GM19025 (cell line): ENCODE measurements around the gene ENOX2.
"Not testable (repeated sequence)": the region's sequence is repeated elsewhere in the genome, so short reads cannot be mapped to it uniquely, and the experiment has no call there.

Experiments used
- ATAC-seq: cut with Tn5 transposase; IDR thresholded peaks from one replicate; pipeline ENCODE4 v1.9.1; 2021; ENCODE audit warnings: mild to moderate bottlenecking, low read depth, moderate library complexity; ENCODE audit not compliant: unreplicated experiment

ENOX2 gene

DNA sequence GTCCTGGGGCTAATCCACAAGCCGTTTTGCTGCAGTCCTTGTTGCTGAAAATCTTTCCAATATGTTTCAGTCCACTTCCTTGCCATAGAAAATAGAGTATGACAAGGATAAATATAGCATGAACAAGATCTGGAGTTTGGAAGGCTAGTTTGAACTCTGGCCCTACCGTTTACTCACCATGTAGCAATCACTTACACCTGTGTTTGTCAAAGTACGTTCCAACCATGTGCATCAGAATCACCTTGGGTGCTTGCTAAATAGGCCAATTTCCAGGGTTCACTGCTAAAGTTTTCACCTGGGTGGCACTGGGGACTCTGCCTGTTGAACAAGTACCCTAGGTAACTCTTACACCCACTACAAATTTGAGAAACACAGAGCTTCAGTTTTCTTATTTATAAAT lies 188.9 kb downstream of the ENOX2 start:
- ATAC-seq, result no peak

DNA sequence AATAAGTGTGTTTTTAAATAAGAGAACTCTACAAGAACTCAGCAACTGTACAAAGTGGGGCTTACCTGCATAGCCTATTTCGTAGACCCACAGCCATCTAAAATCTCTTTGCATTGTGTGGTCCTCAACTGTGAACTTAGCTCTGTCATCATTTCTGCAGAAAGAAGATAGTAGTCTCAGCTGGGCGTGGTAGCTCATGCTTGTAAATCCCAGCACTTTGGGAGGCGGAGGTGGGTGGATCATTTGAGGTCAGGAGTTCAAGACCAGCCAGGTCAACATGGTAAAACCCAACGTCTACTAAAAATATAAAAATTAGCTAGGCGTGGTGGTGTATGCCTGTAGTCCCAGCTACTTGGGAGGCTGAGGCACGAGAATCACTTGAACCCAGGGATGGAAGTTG lies 193.8 kb downstream of the ENOX2 start:
- not testable (repeated sequence) for ATAC-seq

DNA sequence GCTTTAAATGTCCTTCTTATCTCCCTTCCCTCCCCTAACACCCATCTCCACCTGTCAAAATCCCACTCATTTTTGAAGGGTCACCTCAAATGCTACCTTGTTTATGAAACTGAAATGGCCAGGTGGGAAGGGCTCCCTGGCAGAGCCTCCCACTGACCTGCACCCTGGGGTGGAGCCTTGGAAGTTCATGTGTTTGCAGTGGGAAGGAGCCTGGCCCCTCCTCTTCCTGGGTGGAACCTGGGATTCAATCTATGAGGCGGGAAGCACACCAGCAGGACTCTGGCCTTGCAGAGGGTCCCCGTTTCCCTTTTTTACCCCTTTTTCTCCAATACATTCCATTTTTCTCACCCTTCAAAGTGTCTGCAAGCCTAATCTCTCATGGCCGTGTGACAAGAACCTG lies 197.4 kb downstream of the ENOX2 start:
- ATAC-seq, result no peak

DNA sequence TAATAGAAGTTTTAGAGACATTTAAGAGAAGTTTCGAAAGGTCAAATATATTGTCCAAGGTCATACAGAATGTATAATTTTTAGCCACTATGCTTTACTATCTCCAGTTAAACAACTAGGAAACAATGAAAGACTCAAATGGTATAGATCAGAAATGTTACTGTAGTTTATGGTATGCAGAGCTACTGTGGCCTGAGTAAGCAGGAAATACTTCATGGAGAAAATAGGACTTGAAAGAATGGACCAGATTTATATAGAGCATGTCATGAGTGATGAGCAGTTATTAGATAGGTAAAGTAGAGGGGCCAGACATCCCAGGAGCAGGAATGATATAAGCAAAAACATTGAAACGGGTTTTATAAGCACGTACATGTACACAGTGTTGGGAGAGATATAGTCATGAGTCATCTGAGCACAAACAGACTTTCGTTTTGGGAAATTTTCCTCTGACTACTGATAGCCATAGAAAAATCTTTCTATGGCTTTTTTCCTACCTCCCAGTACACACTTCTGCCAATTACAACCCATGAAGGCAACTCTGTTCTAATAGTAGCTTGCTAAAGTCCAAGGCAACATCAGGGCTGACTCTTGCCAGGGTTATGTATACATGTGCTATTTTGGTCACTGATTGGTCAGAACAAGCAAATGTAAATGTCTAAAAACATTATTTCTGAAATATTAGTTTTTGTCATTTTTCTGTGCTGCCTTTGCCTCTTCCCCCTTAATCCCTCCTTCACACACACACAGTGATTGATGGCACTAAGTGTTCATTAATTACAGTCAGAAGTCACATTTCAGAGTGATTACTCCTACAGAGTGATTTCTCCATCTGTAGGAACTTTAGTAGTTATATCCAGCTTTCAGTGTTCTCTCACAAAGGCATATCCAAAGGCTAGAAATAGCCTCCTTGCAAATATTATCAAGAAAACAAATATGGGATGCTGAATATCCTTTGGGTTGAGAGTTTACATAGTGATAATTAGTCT lies 198.7 kb downstream of the ENOX2 start:
- no peak for ATAC-seq

DNA sequence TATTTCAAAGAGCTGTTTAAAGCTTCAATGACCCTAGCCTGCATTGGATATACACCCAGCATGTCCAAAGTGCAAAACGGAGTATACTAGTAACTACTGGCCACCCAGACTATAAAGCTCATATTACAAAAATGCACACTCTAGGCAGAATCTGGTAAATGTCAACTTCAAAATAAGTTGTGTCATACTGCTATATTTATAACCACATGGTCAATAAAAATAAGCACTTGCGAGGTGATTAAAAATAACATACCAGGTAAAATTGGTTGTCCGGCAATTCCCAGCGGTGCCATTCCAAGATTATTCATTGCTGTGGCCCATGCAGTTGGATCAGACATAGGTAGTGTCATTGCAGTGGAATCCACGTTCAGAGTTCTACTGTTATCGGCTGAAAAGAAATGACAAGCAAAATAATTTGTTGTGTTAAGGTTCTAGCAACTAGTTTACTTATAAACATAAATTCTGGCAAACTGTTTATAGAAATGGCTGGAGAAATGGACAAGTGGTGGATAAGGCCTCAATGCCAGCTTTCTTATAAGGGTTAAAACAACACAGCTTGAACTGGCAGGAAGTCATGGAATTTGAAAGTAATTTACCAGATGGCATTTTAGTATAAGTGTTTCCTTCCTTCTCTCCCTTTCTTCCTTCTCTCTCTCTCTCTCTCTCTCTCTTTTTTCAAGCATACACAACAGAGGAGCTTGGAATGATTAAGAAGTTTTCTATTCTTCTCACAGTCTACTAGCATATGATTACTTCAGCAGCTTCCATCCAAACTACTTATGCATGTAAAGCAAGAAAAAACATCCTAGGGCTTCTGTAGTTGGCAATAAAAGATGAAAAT lies 199.9 kb downstream of the ENOX2 start:
- no peak for ATAC-seq

DNA sequence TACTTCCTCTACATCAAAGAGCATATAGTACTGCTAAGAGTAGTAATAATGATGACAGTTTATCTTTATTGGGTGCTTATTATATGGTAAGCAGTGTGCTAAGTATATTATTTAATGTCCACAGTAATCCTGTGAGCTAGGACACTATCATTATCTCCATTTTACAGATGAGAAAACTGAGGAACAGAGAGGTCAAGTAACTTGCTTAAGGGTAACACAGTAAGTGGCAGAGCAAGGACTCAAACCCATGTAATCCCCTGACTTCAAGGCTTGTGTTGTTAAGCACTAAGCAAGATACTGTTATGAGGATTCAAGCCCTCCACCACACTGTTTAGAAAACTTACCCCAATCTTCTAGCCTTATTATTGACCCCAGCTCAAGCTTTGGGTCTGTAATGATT lies 202.4 kb downstream of the ENOX2 start:
- no peak for ATAC-seq

DNA sequence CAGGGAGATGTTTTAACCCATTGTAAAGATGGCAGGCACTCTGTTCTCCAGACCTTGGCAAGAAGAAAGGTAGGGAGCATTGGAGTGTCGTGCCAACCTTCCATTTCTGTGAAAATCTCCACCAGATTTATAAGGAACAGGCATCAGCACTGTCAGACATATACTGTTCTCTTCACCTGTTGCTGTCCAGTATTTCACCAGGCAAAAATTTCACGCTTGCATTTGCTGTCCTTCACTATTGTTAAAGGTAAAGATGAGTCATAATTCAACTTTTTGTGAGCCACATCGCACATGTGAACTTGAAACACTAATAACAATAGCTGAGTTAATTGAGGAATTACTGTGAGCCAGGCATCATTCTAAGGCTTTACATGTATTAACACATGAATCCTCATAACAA lies 203.4 kb downstream of the ENOX2 start:
- ATAC-seq, result no peak

DNA sequence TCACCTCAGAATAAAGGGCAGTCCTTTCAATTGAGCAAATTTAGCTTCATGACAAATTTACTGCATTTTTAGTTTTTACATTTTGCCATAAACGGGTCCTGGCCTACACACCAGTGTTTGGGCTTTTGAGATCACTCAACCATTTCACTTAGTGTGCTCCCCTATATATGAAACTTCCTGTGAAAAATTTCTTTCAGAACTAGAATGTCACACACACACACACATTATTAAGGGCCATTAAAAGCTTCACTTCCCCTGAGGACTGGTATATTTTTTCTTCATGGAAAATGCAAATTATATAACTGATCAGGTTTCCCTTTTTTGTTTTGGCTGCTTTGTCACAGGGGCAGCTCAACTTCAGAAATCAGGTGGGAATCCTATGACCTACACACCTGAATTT lies 206.5 kb downstream of the ENOX2 start:
- ATAC-seq, result no peak

DNA sequence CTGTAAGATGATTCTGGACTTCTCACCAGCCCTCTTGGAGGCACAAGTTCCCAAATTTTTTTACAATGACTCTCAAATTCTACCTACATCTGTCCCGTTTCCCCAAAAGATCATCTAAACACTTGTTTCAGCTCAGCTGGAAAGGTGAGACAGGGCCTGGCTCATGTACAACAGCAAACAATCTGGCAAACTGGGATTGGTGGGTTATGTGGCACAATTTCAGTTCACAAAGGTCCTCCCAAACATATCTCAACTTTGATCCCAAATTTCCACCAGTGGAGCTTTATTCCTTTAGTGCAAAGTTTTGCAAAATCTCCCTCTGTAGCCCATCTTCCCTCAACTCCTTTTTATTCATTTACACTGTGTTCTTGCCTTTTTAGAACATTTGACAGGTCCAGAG lies 207.1 kb downstream of the ENOX2 start:
- ATAC-seq, result no peak

DNA sequence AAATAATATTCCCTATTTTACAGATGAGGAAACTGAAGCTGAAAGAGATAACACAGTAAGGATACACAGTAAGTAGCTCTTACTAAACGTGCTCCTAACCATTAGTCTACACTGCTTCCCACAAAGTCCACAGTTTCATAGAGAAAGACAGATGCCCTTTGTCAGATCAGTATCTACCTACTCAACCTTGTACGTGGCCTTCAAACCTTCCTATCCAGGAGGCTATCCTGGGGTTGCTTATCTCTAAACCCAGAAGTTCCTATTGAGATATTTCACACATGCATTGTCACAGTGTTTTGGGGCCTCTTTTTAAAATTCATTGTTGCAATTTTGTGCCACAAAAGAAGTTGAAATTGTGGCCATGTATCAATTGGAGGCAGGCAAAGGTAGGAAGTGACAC lies 208.0 kb downstream of the ENOX2 start:
- no peak for ATAC-seq

DNA sequence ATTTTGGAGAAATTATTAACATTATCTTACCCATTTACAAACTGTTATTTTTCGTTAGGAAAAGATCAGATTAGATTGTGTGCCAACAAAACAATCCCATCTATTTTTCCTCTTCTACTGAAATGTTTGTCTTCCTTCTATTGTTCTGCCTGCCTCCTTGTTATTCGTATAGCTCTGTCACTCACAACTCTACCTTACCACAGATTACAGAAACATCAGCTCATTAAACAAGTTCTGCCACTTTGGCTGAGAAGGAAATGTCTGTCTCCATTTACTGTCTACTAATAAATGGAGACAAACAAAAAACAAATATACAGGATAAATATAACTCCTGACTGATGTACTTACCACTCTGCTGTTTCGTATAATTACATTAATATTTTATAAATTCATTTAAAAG lies 211.4 kb downstream of the ENOX2 start:
- ATAC-seq, result no peak

DNA sequence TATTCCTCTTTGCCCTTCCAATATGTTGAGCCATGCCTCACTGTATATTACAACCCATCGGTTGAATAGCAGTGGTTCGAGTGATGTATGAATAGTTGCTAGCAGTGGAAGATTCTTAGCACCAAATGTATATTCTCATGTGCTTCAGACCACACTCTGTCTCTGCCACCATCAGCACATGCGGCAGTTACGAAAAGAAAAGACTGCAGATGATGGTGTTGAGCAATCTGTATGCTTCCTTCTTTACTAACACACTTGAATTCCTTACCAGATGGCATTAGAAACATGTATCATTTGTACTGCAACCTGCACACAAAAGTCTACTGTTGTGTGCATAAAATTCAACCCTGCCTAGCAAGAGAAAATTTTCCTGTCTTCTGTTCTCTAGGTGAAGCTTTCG lies 214.6 kb downstream of the ENOX2 start:
- no peak for ATAC-seq

DNA sequence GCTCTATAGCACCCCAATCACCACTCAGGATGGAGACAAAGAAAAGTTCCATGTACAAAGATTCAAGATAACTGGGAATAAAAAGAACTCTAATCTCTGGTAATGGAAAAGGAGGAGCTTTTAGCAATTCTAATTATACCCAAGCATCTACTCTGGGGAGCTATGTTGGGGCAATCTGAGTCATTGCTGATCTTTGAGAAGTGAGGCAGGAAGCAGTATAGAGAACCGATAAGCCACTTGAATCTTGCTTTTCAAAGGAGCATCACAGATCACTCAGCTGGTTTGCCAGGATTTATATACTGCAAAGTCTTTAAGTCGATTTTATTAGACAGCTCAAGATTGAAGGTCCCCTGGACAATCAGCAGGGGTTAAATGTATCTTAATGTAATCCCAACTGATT lies 220.0 kb downstream of the ENOX2 start:
- ATAC-seq, result no peak

DNA sequence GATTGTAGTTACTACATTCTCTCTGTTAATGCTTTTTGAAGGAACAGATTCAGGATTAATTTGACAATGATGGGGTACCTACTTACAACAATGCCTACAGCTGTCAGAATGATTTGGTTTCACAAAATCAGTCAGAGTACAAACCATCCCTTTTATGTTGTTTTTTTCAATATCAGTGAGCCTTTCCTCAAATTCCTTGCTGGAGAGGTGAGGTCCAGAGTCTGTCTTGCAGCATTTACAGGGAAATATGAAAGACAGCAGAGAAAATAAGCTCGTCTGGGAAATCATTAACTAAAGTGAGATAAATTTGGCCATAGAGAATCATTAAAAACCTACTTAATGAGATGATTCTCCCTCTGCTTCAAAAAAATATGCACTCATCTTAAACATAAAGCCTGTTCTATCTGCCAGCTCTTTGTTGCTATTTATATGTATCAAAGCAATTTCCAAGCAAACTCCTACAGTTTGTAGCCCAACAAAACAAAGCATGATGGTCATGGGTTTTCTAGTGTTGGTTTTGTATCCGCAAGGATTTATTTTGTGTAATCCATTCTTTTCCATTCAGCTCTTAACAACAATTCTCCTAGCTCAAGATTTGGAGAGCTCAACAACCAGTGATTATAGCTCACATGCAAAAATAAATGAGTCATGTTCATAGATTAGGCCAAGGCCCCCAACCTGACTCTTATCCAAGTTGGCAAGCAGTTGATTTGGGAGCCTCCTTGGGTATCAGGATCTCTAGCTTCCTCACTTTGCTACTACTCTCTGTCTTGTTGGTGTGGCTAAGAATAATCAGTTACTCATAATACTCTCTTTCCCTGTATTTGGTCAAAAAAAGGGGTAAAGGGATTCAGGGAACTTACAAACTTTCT lies 222.6 kb downstream of the ENOX2 start:
- no peak for ATAC-seq

DNA sequence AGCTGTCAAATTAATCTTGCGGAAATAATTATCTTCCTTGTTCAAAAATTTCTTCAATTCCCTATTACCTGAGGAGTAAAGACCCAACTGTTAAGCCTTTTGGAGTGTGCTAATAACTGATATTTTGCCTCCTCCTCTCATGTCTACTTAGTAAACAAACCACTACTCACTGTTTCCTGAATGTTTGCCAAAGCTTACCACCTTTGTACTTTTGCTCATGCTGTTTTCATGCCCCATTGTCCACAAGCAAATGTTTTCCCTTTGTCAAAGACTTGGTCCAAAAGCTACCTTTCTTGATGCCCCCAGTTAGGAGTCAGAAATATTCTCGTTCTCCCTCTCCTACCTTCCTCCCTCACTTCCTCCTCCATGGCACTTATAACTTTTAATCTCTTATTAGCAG lies 226.1 kb downstream of the ENOX2 start:
- no peak for ATAC-seq

DNA sequence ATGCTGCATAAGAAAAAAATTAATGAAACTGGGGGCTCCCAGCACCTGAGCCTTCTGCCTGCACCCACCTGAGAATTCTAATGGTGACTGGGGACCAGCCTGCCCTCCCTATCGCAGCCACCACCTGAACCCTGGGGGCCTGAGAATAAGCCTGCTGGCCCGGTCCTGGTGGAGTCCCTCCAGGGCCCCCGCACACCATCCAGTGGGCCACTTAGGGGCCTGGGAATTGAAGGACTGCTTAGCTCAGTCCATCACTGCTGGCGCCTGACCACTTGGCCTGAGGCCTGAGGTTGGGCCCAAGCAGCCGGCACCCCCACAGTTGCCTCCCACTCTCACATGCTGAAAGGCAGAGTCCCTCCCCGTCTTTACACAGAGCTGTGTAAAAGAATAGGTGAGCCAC lies 230.8 kb downstream of the ENOX2 start:
- ATAC-seq, result no peak

DNA sequence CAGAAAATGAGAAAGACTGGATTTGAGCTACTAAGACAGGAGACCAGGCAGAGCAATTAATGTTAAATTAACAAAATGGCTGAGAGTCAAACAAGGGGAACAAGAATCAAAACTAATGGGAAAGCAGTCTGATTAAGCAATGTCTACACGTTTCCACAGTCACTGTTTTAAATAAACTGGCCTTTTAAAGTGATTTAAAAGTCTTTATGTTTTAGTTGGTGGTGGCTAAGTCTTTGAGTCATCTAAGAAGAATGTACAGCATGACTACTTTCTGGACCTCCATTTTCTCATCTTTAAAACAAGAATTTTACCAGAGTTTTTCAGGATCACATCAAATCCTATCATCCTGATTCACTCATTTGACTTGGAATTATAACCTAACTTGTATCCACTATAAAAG lies 233.8 kb downstream of the ENOX2 start:
- ATAC-seq, result no peak

DNA sequence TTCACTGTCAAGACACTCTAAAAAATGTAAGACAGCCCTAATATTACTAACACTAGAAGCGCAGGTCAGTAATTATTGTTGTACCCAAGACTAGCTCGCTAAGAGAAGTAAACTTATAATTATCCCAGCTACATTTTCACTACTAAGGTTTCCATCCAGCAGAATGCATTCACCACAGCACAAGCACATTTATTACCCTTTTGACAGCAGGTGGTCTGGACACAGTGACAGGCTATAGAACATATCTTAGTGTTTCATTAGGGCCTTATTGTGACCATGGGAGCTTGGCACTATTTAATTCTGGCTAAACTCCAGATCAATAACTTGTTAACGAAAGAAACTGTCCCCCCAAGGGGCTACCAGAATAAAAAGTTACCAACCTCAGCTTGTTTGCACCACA lies 237.7 kb downstream of the ENOX2 start:
- no peak for ATAC-seq

DNA sequence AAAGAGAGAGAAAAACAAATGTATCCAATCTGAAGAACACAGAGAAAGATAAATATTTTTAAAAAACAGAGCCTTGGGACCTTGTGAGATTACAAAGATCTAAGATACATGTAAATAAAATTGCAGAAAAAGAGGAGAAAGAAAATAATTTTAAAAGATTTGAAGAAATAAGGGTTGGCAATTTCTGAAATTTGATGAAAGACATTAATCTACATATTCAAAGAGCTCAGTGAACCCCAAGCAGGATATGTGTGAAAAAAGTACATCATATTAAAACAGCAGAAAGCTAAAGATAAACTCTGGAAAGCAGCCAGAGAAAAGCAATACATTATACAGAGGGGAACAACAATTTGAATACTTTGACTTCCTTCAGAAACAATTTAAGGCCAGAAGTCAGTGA lies 244.7 kb downstream of the ENOX2 start:
- no peak for ATAC-seq

DNA sequence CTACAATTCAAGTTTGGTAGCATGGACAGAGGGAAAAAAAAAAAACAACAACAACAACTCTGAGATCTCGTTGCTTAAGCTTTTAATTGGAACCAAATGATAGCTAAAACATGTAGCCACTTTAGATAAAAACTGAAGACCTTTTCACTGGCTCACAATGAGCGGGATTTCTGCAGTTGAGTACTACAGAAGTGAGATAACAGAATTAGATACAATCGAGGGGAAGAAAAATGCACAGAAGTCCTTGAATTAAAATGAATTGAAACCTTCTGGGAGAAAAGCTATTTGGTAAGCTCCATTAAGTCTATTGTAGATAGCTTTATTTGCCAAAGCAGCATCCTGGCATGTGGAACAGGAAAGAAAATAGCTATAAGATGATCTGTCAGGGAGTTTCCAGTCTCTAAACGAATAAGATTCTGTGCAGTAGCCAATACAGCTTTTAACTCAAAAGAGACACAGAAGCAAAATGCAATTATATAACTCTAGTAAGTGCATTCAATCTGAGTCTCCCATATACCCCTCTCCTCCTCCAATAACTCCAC lies 248.5 kb downstream of the ENOX2 start:
- no peak for ATAC-seq
